Activated CD8-positive, alpha-beta memory T cell treated with anti-CD3 and anti-CD28 coated beads, Interleukin-2, amount 50 U/mL, for 4 hours (primary cell): ENCODE measurements around the gene LHX4.

ENCODE experiments used
- DNase-seq: peaks from one replicate; pipeline ENCODE4 v3.0.0-alpha.2; 2020

LHX4 gene

DNA sequence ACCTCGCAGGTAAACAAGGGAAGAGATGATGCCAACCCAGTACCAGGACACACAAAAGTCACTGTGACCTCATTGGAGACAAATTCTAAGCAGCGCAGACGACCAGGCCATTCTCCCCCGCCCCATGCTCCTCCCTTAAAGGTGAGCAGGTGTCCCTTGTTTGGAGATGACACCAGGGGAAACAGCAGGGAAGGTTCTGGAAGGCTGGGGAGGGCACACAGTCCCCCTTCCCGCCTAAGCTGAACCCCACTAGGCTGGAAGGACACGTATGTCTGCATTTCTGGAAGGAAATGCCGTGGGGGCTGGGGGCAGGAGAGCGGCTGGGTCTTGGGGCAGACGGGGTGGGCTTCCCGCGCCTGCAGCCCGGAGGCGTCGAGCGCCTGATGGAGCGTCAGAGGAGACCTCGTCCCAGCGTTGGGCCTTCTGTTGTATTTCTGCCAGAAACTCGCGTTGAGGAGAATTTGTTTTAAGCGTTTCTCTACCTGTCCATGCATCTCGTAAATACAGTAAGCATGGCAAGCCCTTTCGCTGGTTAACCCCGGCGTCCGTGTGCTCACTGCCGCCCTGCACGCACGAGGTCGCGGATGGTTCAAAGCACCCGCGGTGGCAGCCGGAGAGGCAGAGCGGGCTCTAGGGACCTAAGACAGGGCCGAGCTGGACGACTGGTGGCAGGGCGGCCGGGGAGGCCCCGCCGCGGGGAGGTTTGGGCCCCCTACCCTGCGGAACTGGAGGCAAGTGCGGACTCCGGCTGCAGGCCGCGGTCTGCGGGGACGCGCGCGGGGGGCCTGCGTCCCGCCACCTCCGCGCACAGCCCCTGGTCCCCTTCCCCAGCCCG, 1.2 kb upstream of the LHX4 start:
- no peak for DNase-seq

DNA sequence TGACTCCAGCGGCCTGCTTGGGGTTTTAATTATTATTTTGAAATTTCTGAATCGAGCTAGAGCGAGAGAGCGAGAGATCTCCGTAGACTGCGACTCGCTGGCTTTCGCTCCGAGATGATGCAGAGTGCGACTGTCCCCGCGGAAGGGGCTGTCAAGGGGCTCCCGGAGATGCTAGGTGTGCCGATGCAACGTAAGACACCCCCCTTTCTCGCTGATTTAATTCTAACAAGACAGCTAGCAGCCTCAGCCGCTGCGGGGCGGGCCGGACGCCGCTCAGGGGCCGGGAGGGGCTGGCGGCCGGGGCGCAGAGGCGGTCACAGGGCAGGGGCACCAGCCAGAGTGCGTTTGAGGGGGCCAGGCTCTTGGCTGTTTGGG, 339 bp downstream of the LHX4 start:
- DNase-seq, result no peak

DNA sequence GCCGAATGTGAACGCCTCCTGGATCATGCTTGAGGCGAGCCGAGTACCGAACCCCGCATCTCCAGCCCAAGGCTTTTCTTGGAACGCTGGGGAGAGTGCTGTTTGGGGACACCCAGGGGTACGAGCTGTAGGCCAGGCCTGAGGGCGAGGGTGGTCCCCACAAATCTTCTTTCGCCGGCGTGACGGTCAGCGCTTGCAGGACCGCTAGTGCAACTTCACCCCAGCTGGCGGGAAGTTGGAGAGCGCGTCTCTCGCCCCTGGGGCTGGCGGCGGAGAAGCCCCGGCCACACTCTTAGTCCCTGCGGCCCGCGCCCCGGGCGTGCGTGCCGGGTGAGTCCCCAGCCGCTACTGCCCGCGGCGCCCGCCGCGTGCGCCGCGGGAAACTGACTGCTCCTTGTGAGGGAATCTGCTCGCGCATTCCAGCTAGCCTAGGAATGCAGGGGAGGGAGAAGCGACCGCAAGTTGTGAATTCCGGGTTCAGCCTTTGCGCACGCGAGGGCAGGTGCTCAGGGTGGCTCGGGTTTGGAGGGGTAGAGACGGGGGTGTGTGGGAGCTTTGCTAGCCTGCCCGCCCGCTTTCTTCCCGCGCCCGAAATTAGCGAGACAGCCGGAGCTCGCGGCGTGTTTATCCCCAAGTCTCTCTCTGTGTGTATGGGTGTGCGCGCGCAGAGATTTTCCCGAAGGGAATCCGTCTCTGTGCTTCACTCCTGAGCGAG, 884 bp downstream of the LHX4 start:
- DNase-seq, result no peak

DNA sequence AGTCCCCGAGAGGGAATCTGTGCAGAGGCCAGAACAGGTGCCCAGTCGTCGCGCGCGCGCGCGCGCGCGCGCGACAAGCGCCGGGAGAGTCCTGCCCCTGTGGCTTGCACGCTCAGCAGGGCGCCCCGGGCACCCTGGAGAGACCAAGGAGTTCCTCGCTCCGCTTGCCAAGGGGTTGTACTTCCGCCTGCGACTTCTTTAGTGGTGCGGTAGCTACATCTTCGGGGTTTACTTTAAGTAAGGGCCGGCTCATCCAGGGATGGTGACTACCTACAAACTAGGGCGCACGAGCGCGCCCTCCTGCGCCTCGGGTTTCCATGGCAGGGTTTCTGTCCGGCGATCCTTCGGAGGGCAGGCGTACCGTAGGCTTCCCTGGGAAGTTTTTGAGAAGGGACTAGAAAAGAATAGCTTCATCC, 1.4 kb downstream of the LHX4 start:
- DNase-seq, result no peak

DNA sequence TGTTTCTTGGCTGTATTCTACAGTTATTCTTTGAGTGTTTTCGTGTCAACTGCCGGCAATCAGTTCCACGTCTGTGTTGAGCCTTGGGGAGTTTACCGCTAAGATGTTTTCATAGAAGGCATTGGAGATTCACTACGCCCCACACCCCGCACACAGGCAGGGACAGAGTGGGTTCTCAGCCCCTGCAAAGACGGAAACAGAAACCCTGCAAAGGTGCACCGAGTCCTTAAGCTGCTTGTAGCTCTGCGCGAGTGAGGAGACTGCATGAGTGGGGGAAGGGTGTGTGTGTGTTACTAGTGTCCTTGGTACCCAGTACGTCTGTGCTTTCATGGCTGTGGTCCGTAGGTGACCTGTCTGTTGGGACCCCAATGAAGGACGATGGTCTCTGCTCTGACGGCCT, 1.9 kb downstream of the LHX4 start:
- DNase-seq, result no peak

DNA sequence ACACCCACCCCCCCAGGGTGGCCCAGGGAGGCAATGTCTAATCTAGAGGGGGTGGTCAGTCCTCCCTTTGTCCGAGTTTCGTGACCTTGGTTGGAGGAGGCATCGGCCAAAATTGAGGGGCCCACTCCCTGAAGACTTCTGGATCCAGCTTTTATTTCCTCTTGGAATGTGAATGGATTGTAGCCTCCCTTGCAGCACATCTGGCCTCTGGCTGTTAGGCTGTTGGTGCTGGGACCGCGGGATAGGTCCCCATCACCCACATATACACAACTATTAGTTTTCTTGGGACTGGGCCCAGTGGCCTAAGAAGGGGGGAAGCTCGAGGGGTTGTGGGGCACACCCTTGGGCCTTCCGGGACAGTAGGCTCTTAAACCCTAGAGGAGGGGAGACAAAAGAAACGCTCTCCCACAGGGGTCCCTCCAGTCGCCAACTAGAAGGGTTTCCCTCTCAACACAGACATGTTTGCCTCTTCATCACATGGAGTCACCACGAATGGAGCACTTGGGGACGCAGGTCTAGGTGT, 2.5 kb downstream of the LHX4 start:
- DNase-seq, result no peak

DNA sequence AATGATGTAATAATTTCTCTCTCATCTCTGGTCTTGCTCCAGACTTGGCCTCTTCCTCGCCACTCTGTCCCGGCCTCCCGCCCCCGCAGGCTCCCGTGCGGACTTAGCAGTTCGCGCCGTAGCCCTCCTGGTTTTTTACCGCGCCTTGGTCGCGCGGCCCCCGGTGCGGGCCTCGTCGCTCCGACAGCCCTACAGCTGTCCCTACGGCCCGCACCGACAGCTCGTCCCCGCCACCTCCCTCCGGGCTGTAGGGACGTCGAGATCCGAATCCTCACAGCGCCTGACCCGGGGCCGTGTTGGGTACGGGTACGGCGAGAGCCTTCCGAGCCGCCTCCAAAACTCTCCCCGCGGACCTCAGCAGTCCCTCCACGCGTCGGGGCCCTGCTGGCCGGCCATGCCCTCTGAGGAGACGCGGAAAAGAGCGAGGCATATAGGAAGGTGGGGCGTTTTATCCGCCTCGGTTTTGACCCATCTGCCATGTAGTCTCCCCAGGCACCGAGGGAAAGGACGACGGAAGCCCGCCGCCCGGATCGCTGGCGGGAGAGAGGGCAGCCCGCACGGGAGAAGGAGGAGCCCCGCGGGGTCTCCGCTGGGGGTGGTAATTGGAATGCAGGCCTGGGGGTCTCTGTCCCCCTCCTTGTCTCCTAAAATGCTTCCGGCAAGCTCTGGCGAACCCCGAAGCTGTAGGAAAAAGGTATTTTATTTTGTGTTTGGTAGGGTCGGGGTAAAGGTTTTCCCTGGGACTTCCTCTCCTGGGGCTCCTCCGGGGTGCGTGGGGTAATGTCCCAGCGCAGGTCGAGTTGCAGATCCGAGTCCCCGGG, 3.3 kb downstream of the LHX4 start:
- no peak for DNase-seq

DNA sequence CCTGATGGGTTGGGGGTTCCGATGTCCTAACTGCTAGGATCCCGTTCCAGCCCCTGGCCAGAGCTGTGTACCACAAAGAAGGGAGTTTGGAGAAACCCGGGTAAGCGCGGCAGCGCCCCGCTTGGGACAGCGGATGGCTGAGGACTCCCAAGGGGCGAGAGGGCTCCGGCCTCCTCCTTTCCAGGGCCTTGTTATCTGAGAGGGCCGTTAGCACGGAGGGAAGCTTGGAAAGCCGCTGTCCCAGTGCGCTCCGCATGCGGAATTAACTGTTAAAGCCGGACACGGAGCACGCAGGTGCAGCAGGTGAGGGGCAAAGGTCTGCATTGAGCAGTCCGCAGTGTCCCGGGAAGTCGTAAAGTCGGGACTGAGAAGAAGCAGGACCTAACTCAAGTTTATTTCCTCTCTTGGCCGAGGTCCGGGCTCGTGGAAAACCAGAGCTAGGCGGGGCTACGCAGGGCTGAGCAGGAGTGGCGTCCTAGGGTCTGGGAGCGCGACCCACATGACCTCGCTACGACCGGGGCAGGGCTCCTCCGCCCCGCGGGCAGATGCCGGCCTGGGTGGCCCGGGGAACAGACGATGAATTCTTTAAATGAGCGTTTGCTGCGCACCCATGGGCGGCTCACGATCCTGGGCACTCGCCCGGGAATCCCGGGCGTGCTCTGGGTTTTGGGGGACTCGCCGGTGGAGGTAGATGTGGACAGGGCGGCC, 4.5 kb downstream of the LHX4 start:
- no peak for DNase-seq

DNA sequence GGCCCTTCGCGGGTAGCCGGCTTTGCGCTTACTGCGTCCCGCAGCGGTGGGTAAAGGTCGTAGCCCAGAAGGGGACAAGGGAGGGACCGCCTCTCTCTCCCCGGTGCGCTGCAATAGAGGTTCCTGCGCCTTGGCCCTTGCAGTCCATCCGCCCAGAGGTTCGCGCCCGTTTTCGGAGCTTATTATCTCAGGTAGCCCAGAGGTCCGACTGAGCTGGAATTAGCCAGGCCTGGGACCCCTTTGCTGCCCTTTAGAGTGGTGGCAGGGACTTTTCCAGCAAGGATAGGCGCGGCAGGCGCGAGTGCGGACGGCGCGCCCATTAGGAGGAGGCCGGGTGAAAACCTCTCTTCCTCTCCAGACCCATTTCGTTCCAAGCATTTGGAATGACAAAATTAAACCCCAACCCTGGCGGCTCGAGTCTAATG, 5.0 kb downstream of the LHX4 start:
- no peak for DNase-seq

DNA sequence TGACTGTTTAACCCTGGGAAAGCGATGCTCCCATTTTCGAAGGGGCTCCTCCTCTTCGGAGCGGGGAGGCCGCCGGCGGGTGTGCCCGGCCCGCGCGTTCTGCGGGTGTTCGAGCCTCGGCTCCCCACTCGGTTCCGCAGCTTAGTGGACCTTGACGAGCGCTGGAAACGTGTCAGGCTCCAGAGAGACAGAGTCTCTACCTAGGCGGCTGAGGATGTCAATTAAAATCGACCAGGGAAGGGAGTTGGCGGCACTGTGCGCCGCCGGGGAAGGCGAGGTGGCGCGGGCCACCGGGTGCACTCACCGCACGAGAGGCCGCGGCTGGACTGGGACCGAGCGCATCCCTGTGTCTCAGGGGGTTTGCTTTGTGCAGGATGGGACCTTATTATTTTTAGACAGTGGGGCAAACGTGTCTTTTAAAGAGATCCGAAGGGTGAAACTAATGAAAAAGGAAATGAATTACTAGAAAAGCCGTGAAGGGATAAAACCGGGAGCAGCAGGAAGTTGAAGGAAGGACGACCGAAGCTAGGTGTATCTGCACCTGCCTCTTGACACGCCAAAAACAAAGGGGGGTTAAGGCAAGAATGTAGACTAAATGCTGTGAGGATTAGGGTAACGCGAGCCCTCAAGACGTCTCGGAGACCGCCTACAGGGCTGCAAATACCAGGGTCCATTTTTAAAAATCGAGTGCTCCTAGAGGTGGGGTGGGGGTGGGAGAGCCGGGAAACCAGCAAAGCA, 5.6 kb downstream of the LHX4 start:
- no peak for DNase-seq

DNA sequence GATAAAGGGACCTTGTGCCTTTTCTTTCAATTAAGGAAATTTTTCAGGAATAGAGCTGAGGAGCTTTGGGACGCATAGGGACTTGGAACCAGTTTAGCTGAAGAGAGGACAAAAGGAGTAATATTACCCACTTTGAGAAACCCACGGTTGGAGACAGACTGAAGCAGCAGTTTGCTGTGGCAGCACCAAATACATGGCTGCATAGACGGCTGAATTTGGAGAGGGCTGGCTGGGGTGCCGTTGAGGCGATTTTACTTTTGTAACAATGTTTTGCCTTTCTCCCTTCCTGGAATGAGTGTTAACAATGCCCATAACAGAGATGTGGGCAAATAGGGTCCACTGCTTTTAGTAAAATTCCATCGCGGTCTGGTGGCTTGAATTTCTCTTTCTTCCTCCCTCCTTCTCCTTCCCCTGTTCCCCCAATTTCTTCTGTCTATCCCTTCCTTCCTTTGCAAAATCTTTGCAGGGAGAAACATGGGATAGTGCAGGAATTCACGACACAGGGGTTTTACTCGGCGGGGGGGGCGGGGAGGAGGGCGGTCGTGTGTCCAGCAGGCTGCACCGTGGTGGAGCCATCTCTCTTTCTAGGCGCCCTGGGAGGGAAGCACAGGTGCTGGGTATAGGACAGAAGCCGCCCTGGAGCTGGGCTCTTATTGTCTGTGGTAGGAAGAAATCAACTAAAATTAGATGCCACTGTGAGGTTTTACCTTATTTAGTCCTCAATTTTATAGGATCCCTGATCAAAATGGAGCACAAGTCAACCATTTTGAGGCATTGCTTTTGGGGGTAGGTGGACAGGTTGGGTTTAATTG, 6.8 kb downstream of the LHX4 start:
- no peak for DNase-seq

DNA sequence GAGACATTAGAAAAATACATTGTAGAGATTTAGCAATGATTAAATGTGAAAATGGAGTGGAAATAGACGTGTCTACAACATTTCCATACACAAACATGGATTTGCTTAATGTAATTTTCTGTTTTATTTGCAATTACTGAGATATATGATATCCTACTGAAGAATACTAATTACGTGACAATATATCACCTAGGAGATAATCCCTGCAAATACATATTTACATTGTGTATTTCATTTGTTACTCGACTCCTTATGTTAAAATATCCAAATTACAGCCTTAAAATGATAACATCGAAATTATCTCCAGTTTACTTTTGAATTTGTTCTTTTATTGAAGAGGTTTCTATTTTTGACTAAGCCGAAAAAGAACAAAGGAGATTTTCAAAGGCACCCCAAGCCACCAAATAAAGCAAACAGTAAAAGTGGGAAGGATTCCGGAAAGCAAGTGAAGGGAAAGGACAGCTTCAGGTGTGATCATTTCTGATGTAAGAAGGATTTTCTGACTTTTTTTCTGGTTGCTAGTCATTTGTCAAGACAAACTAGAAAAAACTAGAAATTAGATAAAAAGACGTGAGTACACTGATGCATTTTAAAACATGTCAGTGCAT, 7.9 kb downstream of the LHX4 start:
- no peak for DNase-seq

DNA sequence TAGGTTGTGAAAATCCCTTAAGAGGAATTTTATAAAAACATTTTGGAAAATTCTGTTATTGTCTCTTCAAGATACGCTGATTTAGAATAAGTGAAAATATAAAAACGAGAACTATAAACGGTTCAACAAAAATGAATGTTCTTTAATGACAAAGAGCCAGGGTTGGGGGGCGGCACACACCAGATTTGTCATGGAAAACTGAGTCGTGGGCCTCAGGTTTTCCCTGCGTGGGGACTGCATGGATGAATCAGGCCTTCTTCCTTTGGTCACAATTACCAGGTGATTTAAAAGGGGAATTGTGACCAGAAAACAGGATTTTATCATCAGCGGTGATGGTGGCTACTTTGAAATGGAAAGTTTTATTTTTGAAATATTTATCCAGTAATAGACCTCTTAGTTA, 8.6 kb downstream of the LHX4 start:
- DNase-seq, result no peak

DNA sequence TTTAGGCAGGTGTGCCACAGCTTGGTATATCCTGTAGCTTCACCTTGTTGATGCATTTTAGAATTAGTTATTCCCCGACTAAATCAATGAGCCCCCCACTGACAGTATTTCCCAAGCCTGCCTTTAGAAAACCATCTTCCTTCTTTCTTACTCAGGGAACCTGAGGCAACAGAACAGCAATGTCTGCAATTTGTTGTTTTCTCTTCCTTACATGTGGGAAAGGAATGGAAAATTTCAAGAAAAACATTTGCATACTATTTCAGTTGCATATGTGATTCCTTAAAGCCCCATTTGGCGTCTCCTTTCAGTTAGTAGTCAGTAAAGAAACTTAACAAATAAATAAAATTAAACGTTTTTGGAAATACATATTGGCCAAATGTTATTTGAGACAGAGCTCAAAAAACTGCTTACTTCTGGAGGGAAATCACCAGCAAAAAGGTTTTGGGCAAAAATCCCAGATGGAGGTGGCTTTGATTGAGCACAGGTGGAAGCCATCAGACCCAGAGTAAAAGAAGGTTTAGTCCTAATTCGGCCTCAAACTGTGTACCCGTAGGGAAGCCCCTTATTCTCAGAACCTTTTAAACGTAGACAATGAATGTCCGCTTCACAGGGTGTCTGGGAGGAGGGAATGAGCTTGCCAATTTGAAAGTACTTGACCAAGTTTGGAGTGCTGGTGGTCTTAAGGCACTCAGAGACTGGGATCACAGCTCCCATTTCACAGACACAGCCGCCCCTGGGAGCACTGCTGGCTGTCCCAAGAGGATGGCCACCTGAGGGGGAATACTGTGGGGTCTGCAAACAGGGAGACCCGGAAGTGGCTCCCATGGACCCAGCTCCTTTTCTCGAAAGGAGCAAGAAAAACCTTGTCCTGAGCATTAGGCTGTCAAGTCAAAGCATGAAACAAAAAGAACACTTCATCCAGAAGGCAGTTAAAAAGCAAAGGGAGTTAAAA, 9.4 kb downstream of the LHX4 start:
- DNase-seq, result no peak

DNA sequence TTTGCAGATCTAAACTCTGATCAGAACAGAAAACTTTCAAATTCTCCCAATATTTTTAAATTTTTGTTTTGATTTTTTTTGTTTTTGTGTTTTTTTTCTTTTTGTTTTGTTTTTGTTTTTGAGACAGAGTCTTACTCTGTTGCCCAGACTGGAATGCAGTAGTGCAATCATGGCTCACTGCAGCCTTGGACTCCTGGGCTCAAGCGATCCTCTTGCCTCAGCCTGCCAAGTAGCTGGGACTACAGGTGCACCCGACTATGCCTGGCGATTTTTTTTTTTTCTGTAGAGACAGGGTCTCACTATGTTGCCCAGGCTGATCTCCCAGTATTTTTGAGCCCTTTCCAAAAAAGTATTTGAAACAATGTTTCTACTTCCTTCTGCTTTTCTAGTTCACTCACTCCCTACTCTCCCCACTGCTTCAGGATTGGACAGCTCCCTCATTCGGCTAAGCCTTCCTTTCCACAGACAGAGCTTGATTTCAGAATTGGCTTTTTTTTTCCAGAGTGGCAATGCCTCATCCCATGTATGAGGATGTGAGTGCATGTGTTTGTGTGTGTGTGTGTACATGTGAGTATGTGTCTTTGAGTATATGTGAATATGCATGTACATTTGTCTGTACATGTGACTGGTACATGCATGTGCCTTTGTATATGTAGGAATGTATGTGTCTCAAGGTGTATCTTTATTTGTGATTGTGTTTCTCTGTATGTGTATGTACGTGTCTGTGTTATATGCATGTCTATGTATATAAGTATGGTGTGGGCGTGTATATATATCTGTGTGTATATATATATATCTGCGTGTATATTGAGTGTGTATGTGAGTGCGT, 11.9 kb downstream of the LHX4 start:
- DNase-seq, result no peak

DNA sequence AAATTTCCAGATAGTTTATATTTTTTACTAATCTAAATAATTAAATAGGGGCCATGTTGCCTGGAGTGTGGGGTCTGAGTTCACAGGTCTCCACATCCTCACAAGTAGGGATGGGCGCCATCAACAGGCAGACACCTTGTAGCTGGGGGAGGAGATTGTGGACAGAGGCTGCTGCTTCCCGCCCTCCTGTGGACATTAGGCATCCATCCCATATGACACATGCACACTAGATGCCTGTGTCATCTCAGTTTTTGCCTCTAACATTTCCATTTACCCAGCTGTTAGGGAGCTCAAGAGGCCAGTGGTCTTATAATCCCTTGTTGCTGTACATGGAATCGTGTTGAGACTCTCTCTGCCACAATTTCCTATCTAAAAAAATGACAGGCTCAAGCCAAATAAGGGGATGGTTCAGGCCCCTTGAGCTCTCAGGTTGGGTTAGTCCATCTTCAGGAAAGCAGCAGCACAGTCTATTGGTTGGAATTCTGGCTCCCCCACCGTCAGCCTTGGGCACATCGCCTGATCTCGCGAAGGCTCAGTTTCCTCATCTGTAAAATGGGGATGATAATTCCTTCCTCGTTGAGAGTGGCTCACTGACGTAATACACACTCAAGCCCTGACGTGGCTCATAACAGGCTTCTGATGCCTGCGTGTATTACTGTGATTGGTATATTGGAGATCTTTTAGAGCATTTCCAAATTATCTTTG, 13.6 kb downstream of the LHX4 start:
- no peak for DNase-seq

DNA sequence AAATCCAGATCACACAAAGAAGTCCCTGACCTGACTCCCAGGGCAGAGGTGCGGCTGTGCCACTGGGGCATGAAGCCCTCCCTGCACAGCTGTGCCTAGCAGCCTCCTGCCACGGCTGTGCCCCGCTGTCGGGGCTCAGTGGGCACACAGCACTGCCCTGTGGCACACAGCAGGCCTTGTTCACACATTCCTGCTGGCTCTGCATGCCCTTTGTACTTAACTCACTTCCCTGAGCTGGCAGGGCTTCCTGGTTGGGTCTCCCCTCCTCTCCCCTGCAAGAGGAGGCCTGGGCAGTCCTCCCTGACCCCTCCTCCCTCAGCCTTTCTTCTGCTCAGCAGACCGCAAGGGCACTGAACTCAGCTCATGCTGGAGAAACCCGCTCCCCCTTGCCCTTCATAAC, 14.8 kb downstream of the LHX4 start:
- DNase-seq, result no peak

DNA sequence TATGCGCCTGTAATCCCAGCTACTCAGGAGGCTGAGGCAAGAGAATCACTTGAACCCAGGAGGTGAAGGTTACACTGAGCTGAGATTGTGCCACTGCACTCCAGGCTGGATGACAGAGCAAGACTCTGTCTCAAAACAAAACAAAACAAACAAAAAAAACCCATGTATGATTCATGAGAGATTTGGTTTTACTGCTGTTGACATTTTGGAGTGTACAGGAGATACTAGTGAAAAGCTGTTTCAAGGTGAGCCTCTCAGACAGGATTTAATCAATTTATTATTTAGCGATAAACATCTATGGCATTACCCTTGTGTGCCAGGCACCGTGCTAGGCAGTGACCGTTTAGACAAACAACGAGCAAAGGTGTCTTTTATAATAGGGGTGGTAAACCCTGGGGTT, 16.5 kb downstream of the LHX4 start:
- no peak for DNase-seq
